IgD-negative memory B cell (primary cell): Measurements from ENCODE around the gene SLC4A4. TPM values are rescaled to one million over a fixed set of nuclear protein-coding genes. Genes with fewer than 3 reads are reported as not detected.

Experiments used
- H3K27ac Mint-ChIP-seq, 3 donors: one replicate each; pipeline ENCODE4 v1.8.0; 2020 to 2022; ENCODE audit warnings: mild to moderate bottlenecking in 3 of 3, mixed read lengths in 3 of 3, moderate library complexity in 1 of 3
- H3K27me3 Mint-ChIP-seq: one replicate; pipeline ENCODE4 v1.8.0; 2021; ENCODE audit warnings: mixed read lengths
- H3K36me3 Mint-ChIP-seq: one replicate; pipeline ENCODE4 v1.8.0; 2020; ENCODE audit warnings: mild to moderate bottlenecking, mixed read lengths
- H3K4me1 Mint-ChIP-seq, 3 donors: one replicate each; pipeline ENCODE4 v1.8.0; 2020 to 2022; ENCODE audit warnings: mixed read lengths in 3 of 3, mild to moderate bottlenecking in 1 of 3
- H3K4me3 Mint-ChIP-seq, 4 donors: one replicate each; pipeline ENCODE4 v1.8.0; 2020 to 2022; ENCODE audit warnings: mild to moderate bottlenecking in 4 of 4, mixed read lengths in 4 of 4, moderate library complexity in 3 of 4
- H3K9me3 Mint-ChIP-seq, 3 donors: one replicate each; pipeline ENCODE4 v1.8.0; 2020 to 2021; ENCODE audit warnings: mixed read lengths in 3 of 3, mild to moderate bottlenecking in 1 of 3
- polyA plus RNA-seq: library from polyadenylated mRNA; unstranded; fragments of 300-500 nt; fragmentation: Illumina TruSeq; gene quantifications from one replicate; pipeline ENCODE4 v1.2.3, GENCODE V29; 2021

The SLC4A4 gene
- polyA plus RNA-seq, 1 donor from 2014 or later: not detected

GRCh38 chr4:71592793-71593192 is 254.0 kb downstream of the SLC4A4 start:
- H3K4me1 Mint-ChIP-seq: no peaks in the 10 kb centered on the region
- H3K27ac Mint-ChIP-seq: no peak overlapping the region
- no peak overlapping the region for H3K4me3 Mint-ChIP-seq
- H3K36me3 Mint-ChIP-seq: no peaks in the 10 kb centered on the region
- H3K27me3 Mint-ChIP-seq: peaks cover 2% of the 10 kb centered on the region
- peaks cover 0 to 13% (median 3%) of the 10 kb centered on the region in 3 donors for H3K9me3 Mint-ChIP-seq

GRCh38 chr4:71593311-71593710 is 254.5 kb downstream of the SLC4A4 start:
- H3K27ac Mint-ChIP-seq: no peak overlapping the region
- no peaks in the 10 kb centered on the region for H3K36me3 Mint-ChIP-seq
- H3K4me3 Mint-ChIP-seq: no peak overlapping the region
- peaks cover 2% of the 10 kb centered on the region for H3K27me3 Mint-ChIP-seq
- H3K9me3 Mint-ChIP-seq: peaks cover 0 to 13% (median 3%) of the 10 kb centered on the region in 3 donors
- H3K4me1 Mint-ChIP-seq: no peaks in the 10 kb centered on the region

GRCh38 chr4:71595576-71596108 is 256.8 kb downstream of the SLC4A4 start:
- no peaks in the 10 kb centered on the region for H3K27me3 Mint-ChIP-seq
- H3K36me3 Mint-ChIP-seq: no peaks in the 10 kb centered on the region
- H3K27ac Mint-ChIP-seq: no peak overlapping the region
- H3K4me1 Mint-ChIP-seq: no peaks in the 10 kb centered on the region
- no peaks in the 10 kb centered on the region for H3K9me3 Mint-ChIP-seq
- no peak overlapping the region for H3K4me3 Mint-ChIP-seq

- H3K36me3 Mint-ChIP-seq: no peaks in the 10 kb centered on the region
- no peaks in the 10 kb centered on the region for H3K9me3 Mint-ChIP-seq
Measured at GRCh38 chr4:71599578-71599977, 260.8 kb downstream of the SLC4A4 start.

GRCh38 chr4:71602289-71602900 is 263.6 kb downstream of the SLC4A4 start:
- no peak overlapping the region for H3K4me3 Mint-ChIP-seq
- no peaks in the 10 kb centered on the region for H3K36me3 Mint-ChIP-seq
- H3K4me1 Mint-ChIP-seq: peaks cover 0 to 1% (median 0%) of the 10 kb centered on the region in 3 donors

More at GRCh38 chr4:71599578-71599977, 260.8 kb downstream of the SLC4A4 start:
- Mint-ChIP-seq H3K4me3 (no peak overlapping the region), H3K27ac (no peak overlapping the region), H3K4me1 (no peaks in the 10 kb centered on the region), H3K27me3 (no peaks in the 10 kb centered on the region)

GRCh38 chr4:71604785-71605184 is 266.0 kb downstream of the SLC4A4 start:
- Mint-ChIP-seq H3K27ac (no peak overlapping the region), H3K9me3 (peaks cover 0 to 4% (median 2%) of the 10 kb centered on the region in 3 donors), H3K36me3 (no peaks in the 10 kb centered on the region), H3K4me3 (no peak overlapping the region), H3K27me3 (no peaks in the 10 kb centered on the region), H3K4me1 (peaks cover 0 to 1% (median 0%) of the 10 kb centered on the region in 3 donors)

More at GRCh38 chr4:71602289-71602900, 263.6 kb downstream of the SLC4A4 start:
- H3K27me3 Mint-ChIP-seq: no peaks in the 10 kb centered on the region
- no peak overlapping the region for H3K27ac Mint-ChIP-seq
- H3K9me3 Mint-ChIP-seq: peaks cover 0 to 2% (median 0%) of the 10 kb centered on the region in 3 donors

GRCh38 chr4:71607109-71607508 is 268.3 kb downstream of the SLC4A4 start:
- Mint-ChIP-seq H3K27me3 (no peaks in the 10 kb centered on the region), H3K9me3 (peaks cover 0 to 7% (median 2%) of the 10 kb centered on the region in 3 donors), H3K27ac (no peak overlapping the region)

GRCh38 chr4:71607780-71608677 is 269.2 kb downstream of the SLC4A4 start:
- H3K4me1 Mint-ChIP-seq: peaks cover 0 to 1% (median 0%) of the 10 kb centered on the region in 3 donors
- H3K36me3 Mint-ChIP-seq: no peaks in the 10 kb centered on the region
- H3K9me3 Mint-ChIP-seq: peaks cover 0 to 7% (median 2%) of the 10 kb centered on the region in 3 donors
- peaks cover 1% of the 10 kb centered on the region for H3K27me3 Mint-ChIP-seq
- no peak overlapping the region for H3K27ac Mint-ChIP-seq
- H3K4me3 Mint-ChIP-seq: no peak overlapping the region

More at GRCh38 chr4:71607109-71607508, 268.3 kb downstream of the SLC4A4 start:
- Mint-ChIP-seq H3K4me1 (peaks cover 0 to 1% (median 0%) of the 10 kb centered on the region in 3 donors), H3K36me3 (no peaks in the 10 kb centered on the region), H3K4me3 (no peak overlapping the region)

- Mint-ChIP-seq H3K9me3 (peaks cover 0 to 7% (median 2%) of the 10 kb centered on the region in 3 donors), H3K27me3 (peaks cover 1% of the 10 kb centered on the region), H3K36me3 (no peaks in the 10 kb centered on the region), H3K4me3 (no peak overlapping the region), H3K4me1 (peaks cover 0 to 1% (median 0%) of the 10 kb centered on the region in 3 donors), H3K27ac (no peak overlapping the region)
Measured at GRCh38 chr4:71608678-71609071, 269.9 kb downstream of the SLC4A4 start.

GRCh38 chr4:71609167-71609566 is 270.3 kb downstream of the SLC4A4 start:
- H3K9me3 Mint-ChIP-seq: peaks cover 0 to 7% (median 2%) of the 10 kb centered on the region in 3 donors
- peaks cover 0 to 1% (median 0%) of the 10 kb centered on the region in 3 donors for H3K4me1 Mint-ChIP-seq
- no peak overlapping the region for H3K4me3 Mint-ChIP-seq
- no peak overlapping the region for H3K27ac Mint-ChIP-seq
- peaks cover 1% of the 10 kb centered on the region for H3K27me3 Mint-ChIP-seq
- H3K36me3 Mint-ChIP-seq: no peaks in the 10 kb centered on the region

- H3K36me3 Mint-ChIP-seq: no peaks in the 10 kb centered on the region
- H3K27me3 Mint-ChIP-seq: peaks cover 1% of the 10 kb centered on the region
- peaks cover 0 to 7% (median 2%) of the 10 kb centered on the region in 3 donors for H3K9me3 Mint-ChIP-seq
- H3K4me1 Mint-ChIP-seq: peaks cover 0 to 1% (median 0%) of the 10 kb centered on the region in 3 donors
- H3K27ac Mint-ChIP-seq: no peak overlapping the region
- no peak overlapping the region for H3K4me3 Mint-ChIP-seq
Measured at GRCh38 chr4:71609651-71610050, 270.8 kb downstream of the SLC4A4 start.

- H3K9me3 Mint-ChIP-seq: peaks cover 3 to 9% (median 8%) of the 10 kb centered on the region in 3 donors
- H3K27ac Mint-ChIP-seq: no peak overlapping the region
- H3K36me3 Mint-ChIP-seq: no peaks in the 10 kb centered on the region
- peaks cover 1% of the 10 kb centered on the region for H3K27me3 Mint-ChIP-seq
- H3K4me1 Mint-ChIP-seq: no peaks in the 10 kb centered on the region
- no peak overlapping the region for H3K4me3 Mint-ChIP-seq
Measured at GRCh38 chr4:71614621-71615020, 275.8 kb downstream of the SLC4A4 start.

- Mint-ChIP-seq H3K4me3 (no peak overlapping the region), H3K9me3 (peaks cover under 1 to 15% (median 12%) of the 10 kb centered on the region in 3 donors), H3K4me1 (no peaks in the 10 kb centered on the region), H3K27me3 (peaks cover 1% of the 10 kb centered on the region), H3K27ac (no peak overlapping the region), H3K36me3 (no peaks in the 10 kb centered on the region)
Measured at GRCh38 chr4:71616168-71616811, 277.5 kb downstream of the SLC4A4 start.
